Neuron (in vitro differentiated cells): Measurements from ENCODE around the gene MYO1G.

Experiments used
- H2AFZ ChIP-seq: one replicate; pipeline ENCODE4 v1.6.1; 2013; ENCODE audit warnings: low read depth, mild to moderate bottlenecking, inconsistent platforms, low read length, moderate library complexity
- H3K27me3 ChIP-seq: one replicate; pipeline ENCODE4 v1.6.1; 2013; ENCODE audit warnings: low read length; ENCODE audit not compliant: insufficient read depth
- H3K36me3 ChIP-seq: one replicate; pipeline ENCODE4 v1.6.1; 2013; ENCODE audit warnings: low read length; ENCODE audit not compliant: insufficient read depth
- H3K4me1 ChIP-seq: one replicate; pipeline ENCODE4 v1.6.1; 2013; ENCODE audit warnings: low read length; ENCODE audit not compliant: insufficient read depth
- H3K4me3 ChIP-seq: 2 replicates; pipeline ENCODE4 v1.5.1; 2013; ENCODE audit warnings: mild to moderate bottlenecking, low read length, moderate library complexity
- H3K9me3 ChIP-seq: one replicate; pipeline ENCODE4 v1.6.1; 2013; ENCODE audit warnings: low read length

Gene MYO1G

GRCh38 chr7:44972562-44972961 is 6.3 kb downstream of the MYO1G start:
- Histone ChIP-seq H3K4me3 (no peak overlapping the region), H3K9me3 (no peaks in the 10 kb centered on the region), H3K27me3 (no peaks in the 10 kb centered on the region), H2AFZ (no peak overlapping the region), H3K4me1 (no peaks in the 10 kb centered on the region), H3K36me3 (no peaks in the 10 kb centered on the region)

DNA sequence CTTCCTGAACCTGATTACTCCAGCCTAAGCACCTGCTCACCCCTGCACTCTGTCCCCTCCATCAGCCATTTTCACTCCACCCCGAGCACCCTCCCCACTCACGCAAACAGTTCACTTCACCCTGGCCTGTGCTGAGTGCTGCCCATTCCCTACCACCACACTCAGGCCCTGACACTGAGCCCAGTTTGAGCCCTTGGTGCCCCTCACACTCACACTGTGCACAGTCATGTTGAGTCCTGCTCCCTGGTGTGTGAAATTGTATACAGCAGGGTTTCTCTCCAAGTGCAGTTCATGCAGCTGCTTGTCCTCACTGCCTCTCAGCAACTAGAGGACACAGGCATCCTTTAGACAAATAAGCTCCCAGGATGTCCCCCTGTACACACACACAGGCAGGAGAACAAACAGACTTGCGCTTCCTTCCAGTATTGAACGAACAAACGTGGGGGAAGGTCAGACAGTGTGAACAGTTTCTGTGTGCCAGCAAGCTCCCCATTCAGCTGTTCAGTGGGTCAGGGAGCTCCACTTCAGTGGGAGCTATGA is 6.8 kb downstream of the MYO1G start:
- H3K4me3 ChIP-seq, result no peak overlapping the region
- H2AFZ ChIP-seq, result no peak overlapping the region
- no peaks in the 10 kb centered on the region for H3K9me3 ChIP-seq
- H3K27me3 ChIP-seq, result no peaks in the 10 kb centered on the region
- H3K4me1 ChIP-seq, result no peaks in the 10 kb centered on the region
- no peaks in the 10 kb centered on the region for H3K36me3 ChIP-seq

GRCh38 chr7:44971188-44971901 is 7.5 kb downstream of the MYO1G start:
- Histone ChIP-seq H3K4me3 (no peak overlapping the region), H3K4me1 (no peaks in the 10 kb centered on the region), H3K9me3 (no peaks in the 10 kb centered on the region), H3K36me3 (no peaks in the 10 kb centered on the region), H3K27me3 (no peaks in the 10 kb centered on the region), H2AFZ (no peak overlapping the region)

DNA sequence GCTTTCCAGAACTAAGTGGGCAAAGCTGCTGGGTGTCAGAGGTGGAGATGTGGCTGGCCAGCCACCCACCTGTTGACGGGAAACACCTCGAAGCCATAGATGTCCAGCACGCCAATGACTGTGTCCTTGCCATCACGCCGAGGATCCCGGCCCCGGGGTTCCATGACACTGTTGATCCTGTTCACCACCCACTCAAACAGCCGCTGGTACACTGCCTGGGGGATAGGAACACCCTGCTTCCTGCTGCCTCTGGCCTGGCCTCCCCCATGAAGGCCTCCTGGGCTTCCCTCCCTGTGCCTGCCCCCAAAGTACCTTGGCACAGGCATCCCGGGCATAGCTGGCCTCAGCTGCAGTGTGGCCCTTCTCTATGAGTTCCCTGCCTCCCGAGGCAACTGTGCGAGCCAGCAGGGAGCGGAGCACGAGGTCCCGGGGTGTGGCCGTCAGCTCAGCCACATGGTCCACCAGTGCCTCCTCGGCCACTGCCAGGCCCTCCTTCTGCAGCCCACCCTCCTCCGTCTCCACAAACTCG is 8.2 kb downstream of the MYO1G start:
- no peaks in the 10 kb centered on the region for H3K36me3 ChIP-seq
- H3K4me3 ChIP-seq, result no peak overlapping the region
- H3K4me1 ChIP-seq, result no peaks in the 10 kb centered on the region
- H3K9me3 ChIP-seq, result no peaks in the 10 kb centered on the region
- H3K27me3 ChIP-seq, result no peaks in the 10 kb centered on the region
- H2AFZ ChIP-seq, result no peak overlapping the region

GRCh38 chr7:44969701-44970522 is 8.9 kb downstream of the MYO1G start:
- Histone ChIP-seq H2AFZ (no peak overlapping the region), H3K9me3 (no peaks in the 10 kb centered on the region), H3K36me3 (no peaks in the 10 kb centered on the region), H3K4me1 (no peaks in the 10 kb centered on the region), H3K4me3 (no peak overlapping the region), H3K27me3 (no peaks in the 10 kb centered on the region)

DNA sequence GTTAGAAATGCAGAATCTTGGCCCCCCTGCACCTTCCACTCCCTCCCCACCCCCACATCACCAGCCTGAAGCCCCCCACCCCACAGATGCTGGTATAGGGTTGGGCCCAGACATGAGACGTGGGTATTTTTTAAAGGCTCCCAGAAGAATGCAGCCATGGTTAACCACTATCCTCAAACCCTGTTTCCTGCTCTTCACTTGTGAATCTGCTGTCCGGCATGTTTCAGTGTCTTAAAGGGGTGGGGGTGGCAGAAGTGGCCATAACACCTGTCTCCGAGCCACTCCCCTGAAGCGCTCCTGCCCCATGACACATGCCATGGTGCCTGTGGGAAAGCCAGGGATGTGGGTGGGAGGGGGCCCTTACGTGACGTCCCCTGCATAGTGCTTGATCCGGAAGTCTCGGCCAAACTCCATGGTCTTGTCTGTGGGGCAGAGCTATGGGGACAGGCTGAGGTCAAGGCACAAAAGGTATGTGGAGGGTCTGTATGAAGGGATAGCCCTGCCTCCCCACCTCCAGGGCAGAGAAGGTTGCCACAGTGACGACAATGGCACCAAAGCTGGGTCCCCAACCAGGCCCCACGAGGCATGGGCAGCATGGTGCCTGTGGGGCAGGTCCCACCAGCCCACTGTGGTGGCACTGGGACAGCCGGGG is 9.6 kb downstream of the MYO1G start:
- Histone ChIP-seq H3K36me3 (no peaks in the 10 kb centered on the region), H3K4me1 (no peaks in the 10 kb centered on the region), H3K4me3 (no peak overlapping the region), H3K9me3 (no peaks in the 10 kb centered on the region), H2AFZ (no peak overlapping the region), H3K27me3 (no peaks in the 10 kb centered on the region)

DNA sequence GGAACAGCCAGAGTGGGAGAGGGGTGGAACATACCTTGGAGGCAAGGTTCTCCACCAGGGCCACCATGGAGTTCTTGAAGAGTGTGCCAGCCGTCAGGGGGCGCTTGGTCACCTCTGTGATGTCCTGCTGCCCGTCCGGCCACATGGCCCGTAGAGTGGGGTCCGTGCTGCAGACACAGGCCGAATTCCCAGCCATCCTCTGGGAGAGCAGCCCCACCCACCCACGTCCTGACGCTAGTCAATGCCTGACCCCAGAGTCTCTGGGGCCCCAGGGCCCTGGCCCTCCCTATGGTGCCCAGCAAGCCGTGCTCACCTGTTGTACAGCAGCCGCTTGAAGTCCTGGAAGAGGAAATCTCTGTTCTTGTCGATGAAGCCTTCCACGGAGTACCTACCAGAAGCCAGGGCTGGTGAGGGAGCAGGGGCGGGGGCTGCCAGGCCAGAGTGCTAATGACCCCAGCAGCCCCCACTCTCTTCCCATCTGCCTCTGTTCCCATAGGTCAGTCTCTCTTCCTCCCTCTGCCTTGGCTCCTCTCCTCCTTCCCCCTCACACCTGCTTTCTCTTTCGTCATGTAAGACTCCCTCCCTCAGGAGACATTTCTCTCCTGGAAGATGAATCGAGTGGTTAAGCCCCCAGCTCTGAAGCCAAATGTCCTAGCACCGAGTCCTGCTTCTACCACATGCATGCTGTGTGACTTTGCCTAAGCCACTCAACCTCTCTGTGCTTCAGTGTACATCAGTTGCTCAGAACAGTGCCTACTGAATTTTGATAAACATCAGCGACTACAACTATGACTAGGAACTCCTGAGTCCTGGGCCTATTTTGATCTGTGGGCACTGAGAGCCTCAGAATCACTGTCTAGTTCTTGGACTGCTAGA is 11.0 kb downstream of the MYO1G start:
- Histone ChIP-seq H3K9me3 (no peaks in the 10 kb centered on the region), H3K4me3 (no peak overlapping the region), H2AFZ (no peak overlapping the region), H3K4me1 (no peaks in the 10 kb centered on the region), H3K36me3 (no peaks in the 10 kb centered on the region), H3K27me3 (peaks cover 5% of the 10 kb centered on the region)

DNA sequence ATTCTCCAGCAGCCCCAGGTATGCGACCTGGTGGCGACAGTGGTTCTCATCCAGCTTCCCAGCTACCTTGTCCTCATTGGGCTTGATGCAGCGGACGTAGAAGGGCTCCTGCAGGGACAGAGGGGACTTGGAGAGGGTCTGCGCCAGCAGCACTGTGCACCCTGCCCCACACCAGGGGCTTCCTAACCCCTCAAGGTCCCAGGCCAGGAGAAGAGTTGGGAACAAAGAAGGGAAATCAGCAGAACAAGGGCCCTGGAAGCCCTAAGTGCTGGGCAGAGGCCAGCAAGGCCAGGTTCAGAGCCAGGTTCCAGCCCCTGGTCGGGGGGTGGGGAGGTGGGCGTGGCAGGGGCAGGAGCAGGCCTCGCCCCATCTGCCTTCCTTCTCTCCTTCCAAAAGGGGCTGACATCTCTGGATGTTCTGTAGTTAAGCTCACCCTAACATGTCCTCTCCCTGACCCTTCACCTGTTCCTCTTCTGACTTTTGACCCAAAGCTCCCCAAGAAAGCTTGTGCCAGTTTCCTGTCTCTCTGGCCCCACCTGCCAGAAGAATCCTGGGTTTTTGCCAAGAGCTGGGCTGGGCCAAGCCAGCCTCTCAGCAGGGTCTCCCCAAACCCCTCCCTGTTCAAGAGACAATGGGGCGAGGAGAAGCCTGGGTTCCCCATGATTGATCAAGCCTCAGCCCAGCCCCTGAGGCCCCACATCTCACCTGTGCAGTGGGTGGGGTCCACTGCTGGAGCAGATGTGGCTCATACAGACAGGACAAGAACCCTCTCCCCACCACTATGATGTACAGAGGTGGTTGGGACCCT is 11.9 kb downstream of the MYO1G start:
- Histone ChIP-seq H2AFZ (no peak overlapping the region), H3K9me3 (no peaks in the 10 kb centered on the region), H3K4me3 (no peak overlapping the region), H3K36me3 (no peaks in the 10 kb centered on the region), H3K4me1 (no peaks in the 10 kb centered on the region), H3K27me3 (peaks cover 11% of the 10 kb centered on the region)

DNA sequence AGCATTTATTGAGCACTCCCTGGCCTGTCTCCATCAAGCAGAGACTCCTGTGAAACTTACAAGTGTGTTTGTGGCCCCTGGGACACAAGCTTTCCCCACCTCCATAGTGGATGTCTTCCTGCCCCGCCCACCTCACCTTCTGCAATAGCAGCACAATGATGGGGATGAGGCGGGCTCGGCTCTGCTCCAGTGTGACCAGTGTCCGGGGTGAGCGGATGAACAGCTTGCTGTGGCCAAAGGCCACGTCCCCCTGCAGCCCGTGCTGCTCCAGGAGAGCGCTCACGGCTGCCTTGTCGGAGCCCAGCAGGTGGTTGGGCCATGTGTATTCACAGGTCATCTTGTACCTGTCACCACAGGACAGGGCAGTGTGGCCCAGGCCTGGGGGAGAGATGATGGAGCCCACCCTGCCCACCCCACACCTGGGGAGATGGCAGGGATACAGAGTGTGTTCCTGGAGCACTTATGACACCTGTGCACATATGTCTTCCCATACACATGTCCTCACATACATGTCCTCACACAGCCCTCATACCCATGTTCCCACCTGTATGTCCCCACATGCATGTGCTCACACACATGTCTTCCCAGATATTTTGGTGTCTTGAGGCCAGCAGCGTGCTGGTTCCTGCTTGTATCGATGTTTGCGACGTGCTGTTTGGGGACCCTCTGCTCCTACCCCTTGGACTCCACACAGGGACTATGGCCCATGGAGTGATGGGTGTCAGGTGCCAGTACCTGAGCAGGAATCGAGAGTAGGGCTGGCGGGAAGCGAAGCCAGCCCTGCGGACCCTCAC is 12.7 kb downstream of the MYO1G start:
- Histone ChIP-seq H3K4me3 (no peak overlapping the region), H3K27me3 (peaks cover 11% of the 10 kb centered on the region), H3K9me3 (no peaks in the 10 kb centered on the region), H3K4me1 (no peaks in the 10 kb centered on the region), H3K36me3 (no peaks in the 10 kb centered on the region), H2AFZ (no peak overlapping the region)

GRCh38 chr7:44965441-44965903 is 13.3 kb downstream of the MYO1G start:
- Histone ChIP-seq H3K9me3 (no peaks in the 10 kb centered on the region), H3K4me1 (no peaks in the 10 kb centered on the region), H3K36me3 (no peaks in the 10 kb centered on the region), H3K27me3 (peaks cover 11% of the 10 kb centered on the region), H3K4me3 (no peak overlapping the region), H2AFZ (no peak overlapping the region)

GRCh38 chr7:44964831-44965440 is 13.9 kb downstream of the MYO1G start:
- H3K27me3 ChIP-seq, result peaks cover 11% of the 10 kb centered on the region
- H3K4me1 ChIP-seq, result no peaks in the 10 kb centered on the region
- no peak overlapping the region for H3K4me3 ChIP-seq
- H3K36me3 ChIP-seq, result no peaks in the 10 kb centered on the region
- H3K9me3 ChIP-seq, result no peaks in the 10 kb centered on the region
- H2AFZ ChIP-seq, result no peak overlapping the region
